ENCODE measurements around the gene NTN4. TPM values are rescaled to one million over a fixed set of nuclear protein-coding genes. Genes with fewer than 3 reads are reported as not detected.

Gene NTN4
- total RNA-seq, 4 donors from 2014 or later, result 33.5 to 103 (median 51.5) TPM

DNA sequence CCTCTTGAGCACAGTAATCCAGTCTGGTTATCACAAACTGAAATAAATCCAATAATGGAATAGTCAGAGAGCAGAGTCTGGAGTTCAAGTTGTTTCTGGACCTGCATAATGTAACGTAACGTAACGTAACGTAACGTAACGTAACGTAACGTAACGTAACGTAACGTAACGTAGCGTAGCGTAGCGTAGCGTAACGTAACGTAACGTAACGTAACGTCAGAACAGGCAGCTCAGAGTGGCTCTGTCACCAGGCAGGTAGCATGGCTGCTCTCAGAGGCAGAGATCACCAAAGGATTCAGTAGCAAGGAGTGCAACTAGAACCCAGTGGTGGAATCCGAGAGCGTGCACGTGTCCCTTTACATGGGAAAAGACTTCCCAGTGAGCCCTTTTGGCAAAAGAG is 153.6 kb downstream of the NTN4 start:
- 73 to 88% methylated on average over 10 to 24 of the region's 24 CpGs for WGBS, 2 donors (ENCODE audit: low coverage in 1 of 2)
- Histone ChIP-seq H3K36me3 (no peaks in the 10 kb centered on the region), H3K4me3 (no peak overlapping the region), H3K27me3 (no peaks in the 10 kb centered on the region), H3K27ac (peak overlapping the region in 2 of 4 donors; percentile 23 to 53), H3K9me3 (no peaks in the 10 kb centered on the region), H3K4me1 (peaks cover 0 to 24% (median 0%) of the 10 kb centered on the region in 3 donors)
- ATAC-seq, result no peak
- TF ChIP-seq, protein P1, sequence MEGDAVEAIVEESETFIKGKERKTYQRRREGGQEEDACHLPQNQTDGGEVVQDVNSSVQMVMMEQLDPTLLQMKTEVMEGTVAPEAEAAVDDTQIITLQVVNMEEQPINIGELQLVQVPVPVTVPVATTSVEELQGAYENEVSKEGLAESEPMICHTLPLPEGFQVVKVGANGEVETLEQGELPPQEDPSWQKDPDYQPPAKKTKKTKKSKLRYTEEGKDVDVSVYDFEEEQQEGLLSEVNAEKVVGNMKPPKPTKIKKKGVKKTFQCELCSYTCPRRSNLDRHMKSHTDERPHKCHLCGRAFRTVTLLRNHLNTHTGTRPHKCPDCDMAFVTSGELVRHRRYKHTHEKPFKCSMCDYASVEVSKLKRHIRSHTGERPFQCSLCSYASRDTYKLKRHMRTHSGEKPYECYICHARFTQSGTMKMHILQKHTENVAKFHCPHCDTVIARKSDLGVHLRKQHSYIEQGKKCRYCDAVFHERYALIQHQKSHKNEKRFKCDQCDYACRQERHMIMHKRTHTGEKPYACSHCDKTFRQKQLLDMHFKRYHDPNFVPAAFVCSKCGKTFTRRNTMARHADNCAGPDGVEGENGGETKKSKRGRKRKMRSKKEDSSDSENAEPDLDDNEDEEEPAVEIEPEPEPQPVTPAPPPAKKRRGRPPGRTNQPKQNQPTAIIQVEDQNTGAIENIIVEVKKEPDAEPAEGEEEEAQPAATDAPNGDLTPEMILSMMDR (IDR thresholded peaks at IDR 0.05), result no peak
- TF ChIP-seq POLR2A (IDR thresholded peaks at IDR 0.05), result no peak
- no peak for TF ChIP-seq EP300 (IDR thresholded peaks at IDR 0.05)
- no peak for TF ChIP-seq POLR2AphosphoS5 (IDR thresholded peaks at IDR 0.05)

DNA sequence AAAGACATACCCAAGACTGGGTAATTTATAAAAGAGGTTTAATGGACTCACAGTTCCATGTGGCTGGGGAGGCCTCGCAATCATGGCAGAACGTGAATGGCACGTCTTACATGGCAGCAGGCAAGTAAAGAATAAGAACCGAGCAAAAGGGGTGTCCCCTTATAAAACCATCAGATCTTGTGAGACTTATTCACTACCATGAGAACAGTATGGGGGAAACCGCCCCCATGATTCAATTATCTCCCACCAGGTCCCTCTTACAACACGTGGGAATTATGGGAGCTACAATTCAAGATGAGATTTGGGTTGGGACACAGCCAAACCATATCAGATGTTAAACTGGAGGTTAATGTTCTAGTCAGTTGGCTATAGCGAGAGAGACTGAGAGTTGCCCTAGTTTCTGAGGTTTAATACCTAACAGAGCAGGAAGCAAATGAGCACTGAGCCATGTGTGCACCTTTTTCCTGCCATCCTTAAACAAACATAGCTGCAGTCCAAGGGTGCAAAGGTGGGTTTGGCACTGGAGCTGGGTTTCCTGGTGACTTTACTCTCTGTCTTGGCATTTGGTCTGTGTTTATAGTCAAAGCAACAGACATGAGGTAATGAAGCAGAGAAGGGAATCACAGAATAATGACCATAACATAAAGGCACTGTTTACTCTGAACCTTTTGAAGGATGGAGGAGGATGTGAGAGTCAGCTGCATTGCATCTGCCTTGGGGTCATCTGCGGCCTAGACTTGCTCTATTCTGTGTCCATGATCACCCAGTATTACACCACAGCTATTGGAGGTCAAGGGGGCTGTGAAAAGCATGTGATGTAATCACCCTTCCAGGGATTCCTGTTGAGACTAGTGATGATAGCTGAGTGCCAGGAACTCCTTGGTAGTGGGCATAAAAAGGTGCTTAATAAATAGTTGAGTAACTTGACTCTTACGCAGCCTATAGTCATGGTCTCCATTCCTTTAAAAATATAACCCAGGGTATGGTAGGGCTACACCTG is 155.6 kb downstream of the NTN4 start:
- Histone ChIP-seq H3K27ac (peak overlapping the region in 3 of 4 donors; percentile 13 to 66 (median 17)), H3K4me1 (peaks cover 0 to 24% (median 0%) of the 10 kb centered on the region in 3 donors), H3K4me3 (no peak overlapping the region), H3K27me3 (no peaks in the 10 kb centered on the region), H3K9me3 (no peaks in the 10 kb centered on the region), H3K36me3 (no peaks in the 10 kb centered on the region)
- WGBS, 2 donors (ENCODE audit: low coverage in 1 of 2), result 65 to 87% methylated on average over 3 to 8 of the region's 9 CpGs
- ATAC-seq, result peak; percentile 25
- TF ChIP-seq EP300 (IDR thresholded peaks at IDR 0.05) (no peak), POLR2AphosphoS5 (IDR thresholded peaks at IDR 0.05) (no peak), POLR2A (IDR thresholded peaks at IDR 0.05) (no peak)
- TF ChIP-seq, protein P1 (IDR thresholded peaks at IDR 0.05), result no peak

DNA sequence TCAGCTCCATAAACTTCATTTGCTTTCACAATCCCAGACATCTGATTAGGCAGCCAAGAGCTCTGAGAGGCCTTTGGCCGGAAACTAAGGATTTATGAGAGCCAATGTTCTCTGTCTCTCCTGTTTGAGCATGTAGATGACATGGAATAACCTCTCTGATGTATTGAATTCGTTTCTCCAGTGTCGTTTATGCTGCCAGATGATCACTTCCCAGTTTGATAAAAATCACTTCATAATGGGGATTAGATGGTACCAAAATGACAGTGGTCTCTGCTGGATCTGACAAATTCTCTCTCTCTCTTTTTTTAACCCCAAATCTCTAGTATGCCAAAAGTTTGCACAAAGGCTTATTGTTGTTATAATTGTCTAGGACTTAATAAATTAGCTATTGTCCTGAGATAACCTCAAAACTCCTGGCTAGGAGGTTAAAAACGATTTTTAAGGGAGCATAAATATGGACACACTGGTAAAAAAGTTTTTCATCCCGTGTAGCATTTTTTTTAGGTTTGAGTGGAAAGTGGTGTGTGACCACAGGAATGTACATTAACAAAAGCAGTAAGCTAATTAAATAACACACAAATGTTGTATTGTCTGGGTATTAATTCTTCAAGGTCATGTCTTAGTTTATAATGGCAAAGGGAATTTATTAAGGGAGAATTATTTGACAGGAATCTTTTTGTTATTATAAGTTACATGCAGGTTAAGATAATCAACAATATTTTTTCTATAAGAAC is 156.7 kb downstream of the NTN4 start:
- Histone ChIP-seq H3K4me3 (no peak overlapping the region), H3K27ac (peak overlapping the region in 2 of 4 donors; percentile 31 to 66), H3K4me1 (peaks cover 0 to 24% (median 0%) of the 10 kb centered on the region in 3 donors), H3K36me3 (no peaks in the 10 kb centered on the region), H3K27me3 (no peaks in the 10 kb centered on the region), H3K9me3 (no peaks in the 10 kb centered on the region)
- ATAC-seq, result peak; percentile 57
- 29 to 32% methylated on average over 5 of the region's 5 CpGs for WGBS, 2 donors (ENCODE audit: low coverage in 1 of 2)
- TF ChIP-seq POLR2AphosphoS5 (IDR thresholded peaks at IDR 0.05) (no peak), POLR2A (IDR thresholded peaks at IDR 0.05) (no peak), EP300 (IDR thresholded peaks at IDR 0.05) (no peak)
- TF ChIP-seq, protein P1 (IDR thresholded peaks at IDR 0.05), result no peak

DNA sequence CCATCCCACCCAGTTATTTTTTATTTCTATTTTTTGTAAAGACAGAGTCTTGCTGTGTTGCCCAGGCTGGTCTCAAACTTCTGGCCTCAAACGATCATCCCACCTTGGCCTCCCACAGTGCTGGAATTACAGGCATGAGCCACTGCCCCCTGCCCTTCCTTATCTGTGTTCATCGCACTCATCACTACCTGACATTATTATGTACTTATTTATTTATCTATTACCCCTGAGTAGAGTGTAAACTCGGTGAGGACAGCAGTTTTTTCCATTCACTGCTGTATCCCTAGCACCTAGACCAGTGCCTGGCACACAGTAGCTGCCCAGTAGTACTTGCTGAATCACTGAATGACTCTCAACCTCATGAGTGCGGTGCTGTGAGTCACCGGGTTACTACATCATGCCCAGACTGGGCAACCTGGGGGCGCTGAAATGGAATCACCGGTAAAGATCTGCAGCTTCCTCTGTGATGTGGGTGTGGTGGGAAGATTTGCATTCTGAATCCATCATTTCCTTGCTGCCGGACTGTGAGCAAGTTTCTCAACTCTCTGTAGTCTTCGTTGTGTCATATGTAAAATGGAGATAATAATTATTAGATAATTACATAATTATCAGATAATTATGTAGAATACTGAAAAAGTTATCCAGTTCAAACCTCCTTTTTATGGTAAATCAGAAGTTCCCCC is 157.4 kb downstream of the NTN4 start:
- Histone ChIP-seq H3K27me3 (no peaks in the 10 kb centered on the region), H3K4me3 (no peak overlapping the region), H3K27ac (peak overlapping the region in 3 of 4 donors; percentile 31 to 66 (median 46)), H3K4me1 (peaks cover 0 to 24% (median 0%) of the 10 kb centered on the region in 3 donors), H3K36me3 (no peaks in the 10 kb centered on the region), H3K9me3 (no peaks in the 10 kb centered on the region)
- 72 to 85% methylated on average over 8 to 9 of the region's 9 CpGs for WGBS, 2 donors (ENCODE audit: low coverage in 1 of 2)
- ATAC-seq, result peak; percentile 56
- TF ChIP-seq, protein P1 (IDR thresholded peaks at IDR 0.05), result no peak
- peak; percentile 31 for TF ChIP-seq POLR2AphosphoS5 (IDR thresholded peaks at IDR 0.05)
